Stomach (tissue), 4 donors: ENCODE results near the gene DNAI4.

Experiments used
- POLR2AphosphoS5 ChIP-seq, 3 donors: sonication (generic); formaldehyde crosslinking; IDR thresholded peaks; one replicate each; pipeline ENCODE4 v1.6.1; 2016; ENCODE audit warnings: antibody characterized with exemption in 3 of 3
- TF ChIP-seq, protein P1 (sequence below), 7 experiments: fragments of 450-650 bp in 4 of 7; fragments of 200-600 bp in 3 of 7; sonication (generic) in 3 of 7; IDR thresholded peaks; one replicate each; pipeline ENCODE4 v1.5.1; 2016 to 2019; ENCODE audit warnings: antibody characterized with exemption in 7 of 7, control low read depth in 2 of 7, mild to moderate bottlenecking in 1 of 7

DNA sequence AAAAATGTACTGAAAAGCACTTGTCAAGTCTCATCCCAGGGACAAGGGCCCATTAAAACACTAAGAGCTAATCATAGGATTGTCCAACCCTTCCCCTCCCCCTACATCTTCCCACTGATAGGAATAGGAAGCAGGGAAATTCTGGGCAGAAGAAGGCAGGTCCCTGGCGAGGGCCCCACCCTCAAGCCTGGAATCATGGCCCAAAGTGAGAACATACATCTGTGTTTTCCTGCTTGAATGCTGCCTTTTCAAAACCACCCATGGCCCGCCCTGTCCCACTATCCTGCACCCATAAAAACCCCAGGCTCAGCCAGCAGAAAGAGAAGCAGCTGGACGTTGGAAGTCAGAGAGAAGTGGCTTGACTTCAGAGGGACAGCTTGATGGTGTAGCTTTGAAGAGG lies 4.8 kb downstream of the DNAI4 start:
- TF ChIP-seq, protein P1, sequence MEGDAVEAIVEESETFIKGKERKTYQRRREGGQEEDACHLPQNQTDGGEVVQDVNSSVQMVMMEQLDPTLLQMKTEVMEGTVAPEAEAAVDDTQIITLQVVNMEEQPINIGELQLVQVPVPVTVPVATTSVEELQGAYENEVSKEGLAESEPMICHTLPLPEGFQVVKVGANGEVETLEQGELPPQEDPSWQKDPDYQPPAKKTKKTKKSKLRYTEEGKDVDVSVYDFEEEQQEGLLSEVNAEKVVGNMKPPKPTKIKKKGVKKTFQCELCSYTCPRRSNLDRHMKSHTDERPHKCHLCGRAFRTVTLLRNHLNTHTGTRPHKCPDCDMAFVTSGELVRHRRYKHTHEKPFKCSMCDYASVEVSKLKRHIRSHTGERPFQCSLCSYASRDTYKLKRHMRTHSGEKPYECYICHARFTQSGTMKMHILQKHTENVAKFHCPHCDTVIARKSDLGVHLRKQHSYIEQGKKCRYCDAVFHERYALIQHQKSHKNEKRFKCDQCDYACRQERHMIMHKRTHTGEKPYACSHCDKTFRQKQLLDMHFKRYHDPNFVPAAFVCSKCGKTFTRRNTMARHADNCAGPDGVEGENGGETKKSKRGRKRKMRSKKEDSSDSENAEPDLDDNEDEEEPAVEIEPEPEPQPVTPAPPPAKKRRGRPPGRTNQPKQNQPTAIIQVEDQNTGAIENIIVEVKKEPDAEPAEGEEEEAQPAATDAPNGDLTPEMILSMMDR (IDR thresholded peaks at IDR 0.05) = no peak
- no peak for TF ChIP-seq POLR2AphosphoS5 (IDR thresholded peaks at IDR 0.05)
